GM12878 (cell line): Measurements from ENCODE around the gene AMPH. TPM values are rescaled to one million over a fixed set of nuclear protein-coding genes. Genes with fewer than 3 reads are reported as not detected.

Source experiments
- ATAC-seq: fragments of 200-7000 bp; cut with Tn5 transposase; 3 replicates; pipeline ENCODE4 v1.9.1; 2020; ENCODE audit warnings: mild to moderate bottlenecking, moderate library complexity
- BruUV-seq: library from RNA; stranded (reverse); fragments of 400-500 nt; replicated peaks from 2 replicates; lab custom pipeline; 2021; lab: Mats Ljungman, UMichigan
- CTCF ChIA-PET: fragments of 300-600 bp; sonication (Branson Sonifier 250); formaldehyde crosslinking; extraction: SDS; loops from one replicate; lab custom pipeline; 2021; ENCODE audit warnings: inconsistent platforms; lab: Yijun Ruan, JAX
- POLR2A ChIA-PET: fragments of 350-600 bp; formaldehyde crosslinking; extraction: SDS; loops from one replicate; lab custom pipeline; 2021; ENCODE audit warnings: inconsistent platforms; lab: Charles Lee
- RAD21 ChIA-PET: fragments of 300-600 bp; sonication (Branson Sonifier 250); formaldehyde crosslinking; loops from one replicate; lab custom pipeline; 2023; ENCODE audit warnings: antibody characterized with exemption; ENCODE audit not compliant: unreplicated experiment; lab: Charles Lee
- SMC1A ChIA-PET: fragments of 300-600 bp; sonication (Branson Sonifier 250); formaldehyde crosslinking; loops from one replicate; lab custom pipeline; 2023; ENCODE audit not compliant: unreplicated experiment, uncharacterized antibody; lab: Charles Lee
- DNase-seq: peaks from one replicate; pipeline ENCODE4 v3.0.0-alpha.2; 2011; ENCODE audit warnings: low read depth, low spot score
- FAIRE-seq: peaks from 3 replicates; lab custom pipeline; 2011; peaks lifted over from hg19 to GRCh38; lab: Jason Lieb, UNC
- H2AFZ ChIP-seq: 2 replicates; pipeline ENCODE4 v1.6.0; 2011; ENCODE audit warnings: low read depth, low read length, control low read depth; ENCODE audit not compliant: control insufficient read depth
- H3K27ac ChIP-seq: 2 replicates; pipeline ENCODE4 v1.5.1; 2011; ENCODE audit warnings: control low read depth; ENCODE audit not compliant: control insufficient read depth, insufficient read depth
- H3K27me3 ChIP-seq, 2 experiments: replicated peaks in 1 of 2; 2 replicates each; pipeline versions ENCODE4 v1.6.0 to v1.6.1; 2011; ENCODE audit warnings: low read length in 1 of 2; ENCODE audit not compliant: control insufficient read depth in 2 of 2, insufficient read depth in 2 of 2
- H3K36me3 ChIP-seq, 2 experiments: 2 replicates each; pipeline ENCODE4 v1.5.1; 2011; ENCODE audit warnings: low read length in 1 of 2; ENCODE audit not compliant: control insufficient read depth in 2 of 2, insufficient read depth in 2 of 2
- H3K4me1 ChIP-seq: 2 replicates; pipeline ENCODE4 v1.6.1; 2011; ENCODE audit warnings: mild to moderate bottlenecking, low read length, moderate library complexity, mixed read lengths; ENCODE audit not compliant: control insufficient read depth, insufficient read depth
- H3K4me2 ChIP-seq: 2 replicates; pipeline ENCODE4 v1.6.0; 2011; ENCODE audit warnings: control low read depth; ENCODE audit not compliant: control insufficient read depth, insufficient read depth
- H3K4me3 ChIP-seq: fragments of 200-600 bp; sonication (generic); 2 replicates; pipeline ENCODE4 v1.5.1; 2016
- H3K79me2 ChIP-seq: 2 replicates; pipeline ENCODE4 v1.6.0; 2011; ENCODE audit warnings: low read length; ENCODE audit not compliant: control insufficient read depth, insufficient read depth
- H3K9ac ChIP-seq: 2 replicates; pipeline ENCODE4 v1.8.0; 2011; ENCODE audit warnings: low read length, control low read depth, mixed read lengths; ENCODE audit not compliant: control insufficient read depth, insufficient read depth
- H3K9me3 ChIP-seq: replicated peaks from 3 replicates; pipeline ENCODE4 v1.5.1; 2011; ENCODE audit warnings: mild to moderate bottlenecking, low read length; ENCODE audit not compliant: control insufficient read depth, insufficient read depth
- H4K20me1 ChIP-seq: 2 replicates; pipeline ENCODE4 v1.6.0; 2011; ENCODE audit not compliant: control insufficient read depth, insufficient read depth
- BMI1 ChIP-seq: fragments of 450-650 bp; IDR thresholded peaks from 2 replicates; pipeline ENCODE4 v1.6.1; 2016; ENCODE audit warnings: mild to moderate bottlenecking, moderate library complexity, borderline replicate concordance
- CHD2 ChIP-seq: IDR thresholded peaks from 2 replicates; pipeline ENCODE4 v1.6.1; 2011; ENCODE audit warnings: low read depth, low read length, improper control_type of control experiment, borderline replicate concordance
- HDAC2 ChIP-seq: fragments of 200-600 bp; sonication (generic); IDR thresholded peaks from 2 replicates; pipeline ENCODE4 v1.6.1; 2017
- MYC ChIP-seq: IDR thresholded peaks from 2 replicates; pipeline ENCODE4 v1.6.1; 2011; ENCODE audit warnings: mild to moderate bottlenecking, low read length, moderate library complexity, inconsistent platforms; ENCODE audit not compliant: insufficient read depth, insufficient replicate concordance, insufficient read length, severe bottlenecking
- NFYA ChIP-seq: IDR thresholded peaks from 2 replicates; pipeline ENCODE4 v1.6.1; 2011; ENCODE audit warnings: low read depth, mild to moderate bottlenecking, low read length, improper control_type of control experiment, borderline replicate concordance
- NFYB ChIP-seq: IDR thresholded peaks from 2 replicates; pipeline ENCODE4 v1.6.1; 2011; ENCODE audit warnings: low read depth, mild to moderate bottlenecking, low read length, improper control_type of control experiment, moderate library complexity; ENCODE audit not compliant: insufficient read depth
- RBBP5 ChIP-seq: fragments of 200-600 bp; sonication (generic); conservative IDR thresholded peaks from 2 replicates; pipeline ENCODE4 v1.6.1; 2016
- SIX5 ChIP-seq: IDR thresholded peaks from 2 replicates; pipeline ENCODE4 v1.6.1; 2011; ENCODE audit warnings: mild to moderate bottlenecking, low read depth, low read length, moderate library complexity; ENCODE audit not compliant: severe bottlenecking
- ZBED1 ChIP-seq: IDR thresholded peaks from 2 replicates; pipeline ENCODE4 v1.6.1; 2016; ENCODE audit warnings: borderline replicate concordance
- ZNF217 ChIP-seq: fragments of 450-650 bp; IDR thresholded peaks from 2 replicates; pipeline ENCODE4 v1.6.1; 2017; ENCODE audit warnings: antibody characterized with exemption, mild to moderate bottlenecking
- ZNF274 ChIP-seq: IDR thresholded peaks from one replicate; pipeline ENCODE4 v1.8.0; 2011; ENCODE audit not compliant: insufficient read length, insufficient read depth
- ZNF622 ChIP-seq: fragments of 450-650 bp; IDR thresholded peaks from 2 replicates; pipeline ENCODE4 v1.6.1; 2017; ENCODE audit warnings: mild to moderate bottlenecking, inconsistent platforms
- ZSCAN29 ChIP-seq: fragments of 450-650 bp; IDR thresholded peaks from 2 replicates; pipeline ENCODE4 v1.6.1; 2017; ENCODE audit warnings: mild to moderate bottlenecking, moderate library complexity
- WGBS: methylation state at CpG from one replicate; pipeline ENCODE4 v1.1.6; 2016; ENCODE audit warnings: low lambda C conversion rate; ENCODE audit not compliant: insufficient replicate concordance, insufficient coverage; ENCODE audit errors: missing lambda C conversion rate; 5-methylcytosine and 5-hydroxymethylcytosine counted together
- in situ Hi-C: fragments of 300-500 bp; cut with MboI; formaldehyde crosslinking; loops from 9 replicates; pipeline ENCODE4 v1.14.3; 2018; ENCODE audit warnings: mixed read lengths
- intact Hi-C: fragments of 100-400 bp; cut with micrococcal nuclease; formaldehyde crosslinking; loops from one replicate; pipeline ENCODE4 v1.14.2; 2022; ENCODE audit not compliant: unreplicated experiment
- polyA plus RNA-seq, 11 experiments: library from polyadenylated mRNA; depleted of rRNA in 4 of 11; unstranded in 6 of 11; stranded (reverse) in 5 of 11; fragments of >200 nt; fragmentation: Nextera tagmentation in 4 of 11; fragmentation: Illumina TruSeq in 1 of 11; extraction: Ambion mirVana in 4 of 11; extraction: Trizol in 1 of 11; gene quantifications; 1 replicate in 1 of 11; 2 replicates in 10 of 11; pipeline versions ENCODE4 v1.2.1 to v1.2.3, GENCODE V29; 2011 to 2016; ENCODE audit warnings: inconsistent platforms in 2 of 11, missing spikeins in 2 of 11, low read depth in 1 of 11
- total RNA-seq, 4 experiments: library from RNA; depleted of rRNA in 3 of 4; stranded (reverse); fragments of >200 nt in 3 of 4; fragmentation: Illumina TruSeq in 1 of 4; extraction: Trizol in 1 of 4; gene quantifications; 2 replicates each; pipeline versions ENCODE4 v1.2.1 to v1.2.3, GENCODE V29; 2013 to 2021
- TF ChIP-seq, protein P1 (sequence below): fragments of 450-650 bp; IDR thresholded peaks from 2 replicates; pipeline ENCODE4 v1.6.1; 2017; ENCODE audit warnings: borderline replicate concordance

Gene AMPH
- total and polyA plus RNA-seq, 10 of the 15 experiments (the other 5 are each of a cell fraction or from before 2014, with no cell fraction given), result 0.03 to 0.24 (median 0.08) TPM; not detected in 2

DNA sequence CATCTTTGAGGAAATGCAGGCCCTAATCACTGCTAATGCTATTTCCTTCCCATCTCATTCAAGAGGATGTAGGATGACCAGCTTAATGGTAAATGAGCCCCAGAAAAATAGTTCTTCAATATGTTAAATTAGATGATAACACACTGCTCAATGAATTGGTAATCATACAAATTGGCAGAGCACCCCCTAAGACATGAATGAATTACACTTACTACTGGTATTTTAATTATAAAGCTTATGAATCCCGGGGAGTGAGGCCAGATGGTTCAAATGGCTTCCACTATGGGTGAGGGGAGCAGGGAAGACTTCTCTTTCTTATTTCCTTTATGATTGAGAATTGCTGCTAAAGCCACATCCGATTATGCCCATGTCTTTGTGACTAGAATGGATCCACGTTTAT is 198.5 kb downstream of the AMPH start:
- no peaks in the 10 kb centered on the region for H3K36me3 ChIP-seq
- no peak overlapping the region for H3K9ac ChIP-seq
- no peak for FAIRE-seq
- no peaks in the 10 kb centered on the region for H4K20me1 ChIP-seq
- H2AFZ ChIP-seq, result no peak overlapping the region
- RAD21 ChIA-PET, result no interaction called here
- H3K4me1 ChIP-seq, result no peaks in the 10 kb centered on the region
- CTCF ChIA-PET, result interaction anchor here (1.2 kb wide), 1 partner anchor 227 kb away, joined by 3 read pairs; no protein-coding TSS in a partner anchor
- no TSS peak for BruUV-seq
- no peaks in the 10 kb centered on the region; a peak in 2 of 4 replicates for H3K27me3 ChIP-seq
- no peaks in the 10 kb centered on the region for H3K9me3 ChIP-seq
- in situ Hi-C loops, result no loop called here
- TF ChIP-seq RBBP5, result no peak
- TF ChIP-seq ZNF622, result no peak
- no peak for TF ChIP-seq ZBED1
- TF ChIP-seq ZSCAN29, result no peak
- no peak for TF ChIP-seq ZNF217
- TF ChIP-seq HDAC2, result no peak
- no peak for TF ChIP-seq CHD2
- no peak for TF ChIP-seq MYC
- no peak for TF ChIP-seq BMI1
- no peak for TF ChIP-seq SIX5
- TF ChIP-seq NFYA, result no peak
- TF ChIP-seq, protein P1, sequence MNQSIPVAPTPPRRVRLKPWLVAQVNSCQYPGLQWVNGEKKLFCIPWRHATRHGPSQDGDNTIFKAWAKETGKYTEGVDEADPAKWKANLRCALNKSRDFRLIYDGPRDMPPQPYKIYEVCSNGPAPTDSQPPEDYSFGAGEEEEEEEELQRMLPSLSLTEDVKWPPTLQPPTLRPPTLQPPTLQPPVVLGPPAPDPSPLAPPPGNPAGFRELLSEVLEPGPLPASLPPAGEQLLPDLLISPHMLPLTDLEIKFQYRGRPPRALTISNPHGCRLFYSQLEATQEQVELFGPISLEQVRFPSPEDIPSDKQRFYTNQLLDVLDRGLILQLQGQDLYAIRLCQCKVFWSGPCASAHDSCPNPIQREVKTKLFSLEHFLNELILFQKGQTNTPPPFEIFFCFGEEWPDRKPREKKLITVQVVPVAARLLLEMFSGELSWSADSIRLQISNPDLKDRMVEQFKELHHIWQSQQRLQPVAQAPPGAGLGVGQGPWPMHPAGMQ, result no peak
- no peak for TF ChIP-seq ZNF274
- no peak for TF ChIP-seq NFYB
- TF ChIP-seq, all 136 proteins: peak for 0
- H3K4me2 ChIP-seq, result no peak overlapping the region
- H3K27ac ChIP-seq, result no peak overlapping the region
- intact Hi-C loops, result no loop called here
- DNase-seq, result no peak
- H3K79me2 ChIP-seq, result no peaks in the 10 kb centered on the region
- ATAC-seq, result no peak
- ChIA-PET SMC1A (no interaction called here), POLR2A (no interaction called here)
- 12% methylated on average over 3 of the region's 3 CpGs for WGBS
- no peak overlapping the region for H3K4me3 ChIP-seq
